Uterus (tissue), 4 donors: ENCODE data around the gene CMBL. TPM values are rescaled to one million over a fixed set of nuclear protein-coding genes. Genes with fewer than 3 reads are reported as not detected.

Experiments used
- DNase-seq, 2 donors: peaks; one replicate each; pipeline ENCODE4 v3.0.0-alpha.2; 2019 to 2020
- H3K27ac ChIP-seq, 2 donors: fragments of 200-600 bp; sonication (generic); 1 replicate in 1 of 2; 2 replicates in 1 of 2; pipeline ENCODE4 v1.5.1; 2016 to 2018
- H3K27me3 ChIP-seq, 2 donors: fragments of 200-600 bp; sonication (generic); one replicate each; pipeline ENCODE4 v1.5.1; 2018 to 2019; ENCODE audit warnings: control low read depth in 1 of 2
- H3K36me3 ChIP-seq, 2 donors: fragments of 200-600 bp; sonication (generic); one replicate each; pipeline ENCODE4 v1.5.1; 2019; ENCODE audit warnings: control low read depth in 1 of 2
- H3K4me1 ChIP-seq, 2 donors: fragments of 200-600 bp; sonication (generic); one replicate each; pipeline ENCODE4 v1.5.1; 2018 to 2019; ENCODE audit warnings: control low read depth in 1 of 2
- H3K4me3 ChIP-seq, 2 donors: fragments of 200-600 bp; sonication (generic); 1 replicate in 1 of 2; 2 replicates in 1 of 2; pipeline ENCODE4 v1.5.1; 2018 to 2019; ENCODE audit warnings: mild to moderate bottlenecking in 1 of 2
- H3K9me3 ChIP-seq, 2 donors: fragments of 200-600 bp; sonication (generic); one replicate each; pipeline ENCODE4 v1.5.1; 2019; ENCODE audit warnings: control low read depth in 1 of 2
- CTCF ChIP-seq, 4 experiments: fragments of 200-600 bp in 2 of 4; fragments of 450-650 bp in 2 of 4; sonication (generic) in 2 of 4; IDR thresholded peaks; one replicate each; pipeline ENCODE4 v1.5.1; 2016 to 2019; ENCODE audit warnings: antibody characterized with exemption in 4 of 4, mild to moderate bottlenecking in 2 of 4, moderate library complexity in 1 of 4
- POLR2A ChIP-seq, 2 donors: fragments of 450-650 bp; IDR thresholded peaks; one replicate each; pipeline ENCODE4 v1.6.1; 2016; ENCODE audit warnings: antibody characterized with exemption in 2 of 2, mild to moderate bottlenecking in 1 of 2, moderate library complexity in 1 of 2
- intact Hi-C: fragments of 100-400 bp; cut with DNase I; formaldehyde crosslinking; loops from one replicate; pipeline ENCODE4 v1.15.1; 2023; ENCODE audit warnings: low total_unique reads
- total RNA-seq, 4 donors: library from RNA; depleted of rRNA in 3 of 4; stranded (reverse); fragments of >200 nt in 3 of 4; gene quantifications; one replicate each; pipeline versions ENCODE4 v1.1.0 to v1.2.4, GENCODE V29; 2014 to 2023
- donor health status: DM: yes; HTN: yes; CAD: no.

The CMBL gene
- total RNA-seq, 4 donors from 2014 or later, result 1.5 to 20.3 (median 9.1) TPM

DNA sequence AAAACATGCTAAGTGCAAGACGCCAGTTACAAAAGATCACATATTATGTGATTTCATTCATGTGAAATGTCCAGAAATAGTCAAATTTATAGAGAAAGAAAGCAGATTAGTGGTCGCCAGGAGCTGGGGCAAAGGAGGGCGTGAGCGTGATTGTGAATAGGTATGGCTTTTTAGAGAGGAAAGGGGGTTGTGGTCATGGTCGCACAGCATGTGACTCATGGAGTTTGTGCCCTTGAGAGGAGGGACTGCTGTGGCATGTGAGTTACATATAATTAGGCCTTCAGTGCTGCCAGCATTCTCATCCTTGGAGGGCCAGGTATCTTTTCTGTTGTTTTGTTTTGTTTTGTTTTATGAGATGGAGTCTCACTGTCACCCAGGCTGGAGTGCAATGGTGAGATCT, 24.6 kb upstream of the CMBL start:
- Histone ChIP-seq H3K9me3 (no peaks in the 10 kb centered on the region), H3K36me3 (no peaks in the 10 kb centered on the region), H3K27me3 (no peaks in the 10 kb centered on the region), H3K4me3 (no peak overlapping the region), H3K4me1 (peaks cover 4 to 13% of the 10 kb centered on the region in 2 donors), H3K27ac (no peak overlapping the region)
- intact Hi-C loops, result no loop called here
- DNase-seq, result no peak
- no peak for TF ChIP-seq POLR2A (IDR thresholded peaks at IDR 0.05)
- TF ChIP-seq CTCF (IDR thresholded peaks at IDR 0.05), result no peak

DNA sequence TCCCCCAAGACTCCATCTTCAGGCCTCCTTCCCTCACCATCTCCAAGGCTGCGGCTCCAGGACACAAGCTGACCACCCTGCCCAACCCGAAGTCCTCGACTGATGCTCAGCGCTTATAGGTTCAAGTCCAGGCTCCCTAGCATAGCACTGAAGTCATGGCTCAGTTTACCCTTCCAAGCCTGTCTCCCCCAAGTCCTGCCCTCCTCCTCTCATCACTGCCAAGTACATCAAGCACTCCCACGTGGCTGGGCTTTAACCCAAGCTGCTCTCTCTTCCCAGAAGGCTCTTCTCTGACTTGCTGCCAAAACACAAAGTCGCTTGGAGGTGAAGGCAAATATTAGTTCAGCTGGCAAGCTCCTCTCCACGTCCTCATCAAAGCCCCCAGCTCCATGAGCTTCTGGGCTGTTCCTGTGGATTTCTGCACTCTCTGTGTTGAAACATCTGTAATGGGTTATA, 23.7 kb upstream of the CMBL start:
- Histone ChIP-seq H3K27me3 (no peaks in the 10 kb centered on the region), H3K4me1 (peaks cover 4 to 13% of the 10 kb centered on the region in 2 donors), H3K36me3 (no peaks in the 10 kb centered on the region), H3K4me3 (no peak overlapping the region), H3K27ac (peak overlapping the region in 1 of 2 donors; percentile 58), H3K9me3 (no peaks in the 10 kb centered on the region)
- DNase-seq, result peak; percentile 80 to 83
- TF ChIP-seq POLR2A (IDR thresholded peaks at IDR 0.05) (no peak), CTCF (IDR thresholded peaks at IDR 0.05) (no peak)
- intact Hi-C loops, result no loop called here

- Histone ChIP-seq H3K27me3 (no peaks in the 10 kb centered on the region), H3K36me3 (no peaks in the 10 kb centered on the region), H3K9me3 (no peaks in the 10 kb centered on the region), H3K27ac (peak overlapping the region; percentile 0 to 58), H3K4me1 (peaks cover 4 to 13% of the 10 kb centered on the region in 2 donors), H3K4me3 (no peak overlapping the region)
- TF ChIP-seq CTCF (IDR thresholded peaks at IDR 0.05), result no peak
- no peak for TF ChIP-seq POLR2A (IDR thresholded peaks at IDR 0.05)
- intact Hi-C loops, result no loop called here
- DNase-seq, result no peak
These were observed 23.0 kb upstream of the CMBL start for GRCh38 chr5:10330511-10331230.

DNA sequence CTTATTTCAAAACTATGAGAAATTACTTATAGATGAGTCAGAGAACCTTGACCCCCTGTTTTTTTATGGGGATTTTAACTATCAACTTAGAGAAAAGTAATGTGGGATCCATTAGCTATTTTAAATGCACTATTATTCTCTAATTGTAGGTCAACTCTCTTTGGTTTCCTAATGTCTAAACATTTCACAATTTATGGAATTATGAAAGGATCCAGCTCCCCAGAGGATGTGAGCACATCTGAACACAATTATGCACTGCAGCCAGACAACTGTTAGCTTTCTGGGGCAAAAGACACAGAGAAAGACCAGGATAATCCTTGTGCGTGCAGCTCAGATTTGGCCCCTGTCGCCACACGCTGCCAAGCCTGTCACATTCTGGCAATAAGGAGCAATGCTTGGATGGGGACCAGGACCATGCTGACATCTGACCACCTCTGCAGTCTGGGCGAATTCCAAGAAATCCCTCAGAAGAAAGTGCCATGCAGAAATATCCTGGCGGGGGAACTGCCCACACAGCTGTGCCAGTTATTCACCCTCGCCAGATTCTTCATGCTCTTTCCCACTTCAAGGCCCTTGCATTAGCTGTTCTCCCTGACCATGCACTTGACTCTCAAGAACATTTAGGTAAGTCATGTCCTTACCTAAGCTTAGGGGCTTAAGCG, 22.2 kb upstream of the CMBL start:
- no peaks in the 10 kb centered on the region for H3K27me3 ChIP-seq
- no peaks in the 10 kb centered on the region for H3K36me3 ChIP-seq
- H3K4me1 ChIP-seq, result peaks cover 4 to 13% of the 10 kb centered on the region in 2 donors
- intact Hi-C loops, result no loop called here
- H3K4me3 ChIP-seq, result no peak overlapping the region
- DNase-seq, result peak in 1 of 2 donors; percentile 55
- H3K9me3 ChIP-seq, result no peaks in the 10 kb centered on the region
- H3K27ac ChIP-seq, result peak overlapping the region; percentile 21 to 58
- TF ChIP-seq CTCF (IDR thresholded peaks at IDR 0.05) (no peak), POLR2A (IDR thresholded peaks at IDR 0.05) (no peak)

DNA sequence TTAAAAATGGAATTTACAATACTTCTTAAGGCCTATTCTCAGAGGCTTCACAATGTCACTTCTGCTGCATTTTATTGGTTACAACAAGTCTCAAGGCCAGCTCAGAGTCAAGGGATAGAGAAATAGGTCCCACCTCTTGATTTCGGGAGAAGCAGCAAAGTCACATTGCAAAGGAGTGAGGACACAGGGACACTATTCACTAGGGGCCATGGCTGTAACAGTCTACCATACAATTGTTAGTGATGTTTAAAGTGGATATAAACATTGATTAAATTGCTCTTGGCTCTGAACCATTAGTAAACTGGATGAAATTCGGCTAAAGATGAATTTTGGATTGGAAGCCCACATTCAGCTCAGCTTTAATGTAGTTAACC, 21.7 kb upstream of the CMBL start:
- H3K4me3 ChIP-seq, result no peak overlapping the region
- DNase-seq, result no peak
- intact Hi-C loops, result no loop called here
- peaks cover 4 to 13% of the 10 kb centered on the region in 2 donors for H3K4me1 ChIP-seq
- H3K36me3 ChIP-seq, result no peaks in the 10 kb centered on the region
- H3K9me3 ChIP-seq, result no peaks in the 10 kb centered on the region
- H3K27me3 ChIP-seq, result no peaks in the 10 kb centered on the region
- H3K27ac ChIP-seq, result peak overlapping the region; percentile 21 to 58
- no peak for TF ChIP-seq CTCF (IDR thresholded peaks at IDR 0.05)
- TF ChIP-seq POLR2A (IDR thresholded peaks at IDR 0.05), result no peak
